Medulla oblongata (tissue), 1 donor: Measurements from ENCODE around the gene ADARB1.
A peak's percentile ranks its signal among the peaks of the same experiment; 100 is the strongest.

ENCODE experiments used
- DNase-seq: peaks from one replicate; pipeline ENCODE4 v3.0.0-alpha.2; 2015; ENCODE audit errors: extremely low spot score

The ADARB1 gene

DNA sequence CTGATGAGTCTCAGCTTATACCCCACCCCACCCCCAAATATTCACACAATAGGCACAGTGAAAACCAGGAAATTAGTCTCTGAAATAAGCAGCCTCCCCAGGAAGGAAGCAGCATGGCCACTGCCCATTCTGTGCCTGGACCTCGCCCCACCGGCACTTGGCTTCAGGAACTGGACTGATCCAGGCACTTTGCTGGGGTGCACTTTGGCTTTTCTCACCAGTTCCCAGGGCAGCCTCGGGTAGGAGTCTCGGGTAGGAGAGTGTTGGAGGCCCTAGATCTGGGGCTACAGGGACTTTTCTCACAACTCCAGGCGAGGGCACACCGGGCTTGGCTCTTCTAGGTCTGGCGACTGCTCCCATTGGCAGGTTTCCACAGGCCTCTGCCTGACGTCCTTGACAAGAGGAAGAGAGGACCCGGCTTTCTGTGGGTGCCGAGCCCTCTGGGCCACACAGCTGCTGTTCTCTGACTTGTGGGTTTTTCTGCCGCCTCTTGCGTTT lies 18.7 kb downstream of the ADARB1 start:
- DNase-seq: no peak

DNA sequence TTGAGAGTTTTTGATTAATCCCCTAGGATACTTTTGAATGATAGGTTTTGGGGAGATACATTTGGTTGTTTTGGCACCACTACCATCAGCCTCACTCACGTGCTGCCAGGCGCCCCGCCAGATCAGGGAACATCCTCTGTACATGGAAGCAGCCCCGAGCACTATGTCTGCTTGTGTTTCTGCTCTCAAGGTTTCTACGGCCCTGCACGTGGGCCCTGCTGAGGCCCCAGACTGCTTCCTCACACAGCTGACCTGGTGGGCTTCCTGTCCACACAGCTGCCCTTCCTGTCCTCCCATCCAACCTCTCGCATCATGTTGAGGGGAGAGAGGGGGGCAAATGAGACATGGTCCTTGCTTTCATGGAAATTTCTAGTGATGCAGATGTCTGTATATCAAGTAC lies 20.0 kb downstream of the ADARB1 start:
- no peak for DNase-seq

DNA sequence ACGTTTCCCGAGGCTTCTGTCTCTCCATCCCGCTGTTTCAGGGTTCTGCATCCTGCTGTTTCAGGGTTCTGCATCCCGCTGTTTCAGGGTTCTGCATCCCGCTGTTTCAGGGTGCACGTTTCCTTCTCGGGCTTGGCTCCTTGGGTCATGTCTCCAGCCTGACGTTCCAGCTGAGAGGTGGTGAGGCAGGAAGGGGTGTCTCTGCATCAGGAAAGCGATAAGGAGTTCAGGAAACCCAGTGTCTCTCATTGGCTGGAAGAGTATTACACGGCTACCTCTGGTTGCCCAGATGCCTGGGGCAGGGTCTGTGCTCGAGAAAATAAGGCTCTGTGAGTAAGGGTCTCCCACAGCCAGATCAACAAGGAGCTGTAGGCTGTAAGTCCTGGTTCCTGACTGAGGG lies 21.1 kb downstream of the ADARB1 start:
- DNase-seq: no peak

DNA sequence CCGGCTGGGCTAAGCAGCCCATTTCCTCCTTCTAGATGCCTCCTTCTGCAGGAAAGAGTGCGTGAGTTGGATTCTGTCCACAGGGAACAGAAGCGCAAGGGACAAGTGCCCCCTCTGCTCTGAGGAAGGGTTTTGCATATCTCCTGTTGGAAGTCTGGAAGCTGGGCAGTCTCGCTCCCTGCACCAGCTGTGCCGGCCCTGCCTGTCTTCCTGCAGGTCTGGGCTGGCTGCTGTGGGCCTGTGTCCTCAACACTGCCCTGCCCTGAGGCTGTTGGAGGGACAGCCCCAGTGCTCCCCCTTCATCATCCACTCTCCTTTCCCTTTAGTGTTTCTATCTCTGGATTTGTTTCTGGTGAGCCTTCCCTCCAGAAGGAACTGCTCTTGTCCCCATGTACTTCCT lies 21.8 kb downstream of the ADARB1 start:
- DNase-seq: no peak

DNA sequence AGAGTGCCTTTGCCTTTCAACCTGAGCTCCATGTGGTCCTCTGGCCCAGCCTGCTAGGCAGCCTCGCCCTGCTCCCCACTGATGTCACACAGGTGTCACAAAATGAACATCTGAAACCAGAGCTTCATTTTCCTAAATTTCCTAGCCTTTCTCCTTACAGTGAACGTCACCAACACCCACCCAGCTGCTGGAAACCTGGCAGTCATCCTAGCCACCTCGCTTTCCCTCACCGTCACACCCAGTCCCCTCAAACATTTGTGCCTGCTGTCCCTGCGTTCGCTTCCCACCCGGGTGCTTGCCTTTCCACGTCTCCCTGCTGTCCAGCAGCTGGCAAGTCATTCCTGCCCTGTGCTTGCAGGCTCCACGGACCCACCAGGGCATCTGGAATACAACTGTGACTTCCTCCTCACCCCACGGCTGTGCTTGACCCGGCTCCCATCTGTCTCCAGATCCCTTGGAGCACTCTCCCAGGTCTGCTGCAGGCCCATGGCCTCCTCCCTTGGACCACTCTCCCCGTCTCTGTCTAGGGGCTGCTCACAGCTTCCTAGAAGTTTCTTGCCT lies 23.5 kb downstream of the ADARB1 start:
- DNase-seq: no peak

DNA sequence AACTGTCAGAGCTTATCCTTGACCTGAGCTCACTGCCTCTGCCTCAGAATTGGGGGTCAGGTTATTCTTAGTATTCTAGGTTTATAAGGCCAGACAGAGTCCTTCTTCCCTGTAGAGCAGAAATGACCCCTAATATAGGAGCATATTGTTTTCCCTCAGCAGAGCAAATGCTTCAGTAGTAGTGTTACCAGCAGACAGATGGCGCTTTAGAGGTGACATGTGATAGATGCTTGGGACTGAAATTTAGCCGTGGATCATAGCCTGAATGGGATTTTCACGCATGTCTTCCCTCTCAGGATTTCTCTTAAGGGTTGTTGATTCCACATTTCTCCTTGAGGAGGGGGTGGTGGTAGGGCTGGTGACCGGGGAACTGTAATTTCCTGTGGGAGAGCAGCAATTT lies 24.5 kb downstream of the ADARB1 start:
- DNase-seq: no peak

DNA sequence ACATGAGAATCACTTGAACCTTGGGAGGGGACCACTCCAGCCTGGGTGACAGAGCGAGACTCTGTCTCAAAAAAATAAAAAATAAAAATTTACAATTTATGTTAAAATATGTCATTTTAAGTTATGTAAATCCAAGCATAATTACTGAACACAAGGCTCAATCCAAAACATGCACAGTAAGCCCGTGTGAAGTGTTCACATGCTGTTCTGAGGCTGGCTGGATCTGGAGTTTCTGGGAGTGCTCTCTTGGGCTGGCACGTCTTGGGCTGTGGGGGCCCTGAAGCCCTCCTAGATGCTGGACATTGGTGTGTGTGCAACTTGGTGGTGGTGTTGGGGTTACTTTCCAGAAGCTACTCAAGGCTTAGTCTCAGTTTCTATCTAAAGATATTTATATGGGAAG lies 25.2 kb downstream of the ADARB1 start:
- DNase-seq: no peak

DNA sequence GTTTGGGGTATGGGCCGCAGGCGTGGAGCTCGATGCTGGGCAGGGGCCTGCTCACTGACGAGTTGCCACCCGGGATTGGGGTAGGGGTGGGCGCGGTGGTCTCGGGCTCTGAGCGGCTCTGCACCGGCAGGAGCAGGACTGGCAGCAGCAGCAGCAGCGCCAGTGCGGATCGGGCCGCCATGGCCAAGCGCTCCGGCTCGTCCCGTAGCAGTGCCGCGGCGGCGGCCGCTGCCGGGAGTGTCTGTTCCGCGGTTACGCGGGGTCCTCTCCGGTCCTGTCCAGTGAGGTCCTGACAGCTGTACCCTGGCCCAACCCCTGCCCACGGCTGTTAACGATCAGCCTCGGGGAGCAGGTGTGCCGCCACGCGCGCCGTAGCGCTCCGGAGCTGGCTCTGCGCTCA lies 26.5 kb downstream of the ADARB1 start:
- no peak for DNase-seq

DNA sequence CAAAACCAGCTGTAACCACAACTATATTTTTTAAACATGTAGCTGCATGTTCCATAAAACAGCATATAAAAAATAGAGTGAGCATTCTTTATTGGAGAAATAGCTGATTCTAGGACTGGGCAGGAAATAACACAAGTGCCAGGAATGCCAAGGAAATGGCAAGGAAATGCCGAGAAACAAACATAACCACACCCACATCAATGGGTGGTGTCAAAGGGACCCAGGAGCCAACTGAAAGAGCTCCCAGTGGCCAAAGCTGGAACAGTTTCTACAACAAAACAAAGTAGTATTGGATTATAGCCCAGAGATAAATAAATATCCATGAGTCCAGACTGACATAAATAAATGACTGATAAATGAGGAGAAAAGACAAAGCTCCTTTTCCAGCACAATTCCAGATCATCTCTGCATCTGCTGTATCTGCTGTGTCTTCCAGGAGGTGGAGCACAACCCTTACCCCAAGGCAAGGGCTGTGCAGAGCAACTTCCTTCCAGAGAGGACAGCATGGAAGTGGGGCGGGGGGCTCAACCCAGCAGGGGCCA lies 28.1 kb downstream of the ADARB1 start:
- DNase-seq: no peak

DNA sequence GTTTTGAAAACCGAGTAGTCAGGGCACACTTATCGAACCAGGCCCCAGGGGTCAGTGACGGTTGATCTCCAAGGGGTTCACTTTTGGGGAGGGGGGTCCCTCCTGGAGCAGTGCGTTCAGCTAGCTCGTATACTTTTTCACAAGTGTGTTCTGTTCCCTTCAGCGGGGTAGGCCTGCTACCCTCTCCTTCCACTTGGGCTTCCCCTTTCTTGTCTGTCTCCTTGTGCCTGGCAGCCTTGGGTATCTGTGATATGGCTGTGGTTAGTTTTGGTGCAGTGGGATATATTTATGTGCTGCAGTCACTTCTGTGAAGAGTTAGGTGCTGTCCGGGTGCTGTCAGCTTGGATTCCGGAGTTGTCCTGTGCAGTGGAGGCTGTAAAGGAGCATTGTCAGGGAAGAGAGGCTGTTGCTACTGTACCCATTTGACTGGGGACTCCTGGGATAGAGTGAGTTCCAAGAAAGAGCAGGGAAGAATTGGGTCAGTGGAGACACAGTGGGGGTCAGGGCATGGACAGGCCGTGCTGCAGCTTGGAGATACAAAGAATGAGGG lies 29.7 kb downstream of the ADARB1 start:
- no peak for DNase-seq

DNA sequence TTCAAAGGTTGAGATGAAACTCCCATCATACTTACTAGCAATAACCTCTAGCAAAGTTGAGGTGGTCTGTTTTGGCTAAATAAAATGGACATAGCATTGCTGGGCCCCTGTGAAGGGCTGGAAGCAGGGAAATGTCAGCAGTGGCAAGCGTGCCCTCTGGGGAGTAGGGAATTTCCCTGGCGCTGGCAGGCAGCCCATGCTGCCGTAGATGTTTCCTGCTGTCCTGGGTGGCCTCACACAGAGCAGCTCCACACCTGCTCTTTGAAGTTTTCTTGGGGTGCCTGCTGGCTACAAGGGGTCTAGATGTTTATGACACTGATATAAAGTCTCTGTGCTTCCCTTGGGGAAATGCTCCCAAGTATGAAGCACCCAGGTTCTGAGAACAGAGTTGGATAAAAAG lies 30.2 kb downstream of the ADARB1 start:
- DNase-seq: no peak

DNA sequence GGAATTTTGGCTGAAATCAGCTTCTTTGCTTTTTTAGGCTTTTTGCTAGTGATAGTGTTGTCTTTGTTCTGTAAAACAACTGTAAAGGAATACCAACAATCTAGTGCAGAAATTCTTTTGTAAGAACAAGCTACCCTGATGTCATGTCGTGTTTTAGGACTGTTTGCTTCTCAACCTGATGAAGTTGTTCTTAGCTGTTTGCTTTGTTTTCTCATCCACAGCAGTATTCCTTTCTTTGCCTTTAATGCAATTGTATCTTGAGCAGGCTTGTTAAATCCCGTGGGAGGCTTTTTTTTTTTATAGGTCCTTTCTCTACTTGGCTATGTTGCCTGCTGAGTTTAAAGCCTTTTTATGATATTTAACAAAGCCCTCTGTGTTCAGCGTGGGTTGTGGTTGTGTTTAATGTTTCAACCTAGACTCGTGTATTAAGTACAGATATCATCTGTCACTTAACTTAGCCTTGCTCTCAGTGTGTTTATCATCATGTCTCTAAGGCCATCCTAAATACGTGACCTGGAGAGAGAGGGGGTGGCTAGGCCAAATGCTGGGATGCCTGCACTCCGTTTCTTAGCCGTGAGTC lies 31.6 kb downstream of the ADARB1 start:
- DNase-seq: no peak

DNA sequence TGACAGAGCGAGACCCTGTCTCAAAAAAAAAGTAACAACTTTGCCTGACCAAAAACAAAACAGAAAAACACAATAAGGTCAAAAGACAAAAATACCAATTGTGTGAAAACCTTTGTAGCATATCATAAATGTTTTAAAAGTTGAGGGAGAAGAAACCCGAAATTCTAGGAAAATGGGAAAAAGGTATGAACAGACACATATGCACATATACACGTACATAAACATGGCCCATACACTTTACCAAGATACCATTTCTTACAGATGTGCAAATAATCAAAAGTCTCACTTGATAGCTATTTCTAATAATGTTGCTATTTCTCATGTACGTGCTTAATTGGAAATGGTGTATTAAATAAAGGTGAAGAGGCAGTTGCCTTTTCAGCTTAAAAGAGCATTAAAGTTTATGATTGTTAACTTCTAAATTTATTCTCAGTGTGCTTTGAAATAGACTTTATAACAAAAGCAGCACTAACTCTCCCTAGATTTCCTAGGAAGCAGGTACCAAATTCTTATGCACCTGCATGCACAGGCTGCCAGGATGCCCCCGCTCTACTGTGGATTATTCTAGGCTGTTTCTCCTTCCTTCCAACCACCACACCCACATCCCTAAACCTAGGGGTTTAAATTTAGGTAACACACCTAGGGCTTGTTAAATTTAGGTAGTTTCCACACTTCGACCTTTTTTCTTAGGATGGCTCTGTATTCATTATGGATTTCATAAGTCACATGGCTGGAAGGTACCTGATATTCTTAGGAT lies 33.8 kb downstream of the ADARB1 start:
- DNase-seq: no peak

DNA sequence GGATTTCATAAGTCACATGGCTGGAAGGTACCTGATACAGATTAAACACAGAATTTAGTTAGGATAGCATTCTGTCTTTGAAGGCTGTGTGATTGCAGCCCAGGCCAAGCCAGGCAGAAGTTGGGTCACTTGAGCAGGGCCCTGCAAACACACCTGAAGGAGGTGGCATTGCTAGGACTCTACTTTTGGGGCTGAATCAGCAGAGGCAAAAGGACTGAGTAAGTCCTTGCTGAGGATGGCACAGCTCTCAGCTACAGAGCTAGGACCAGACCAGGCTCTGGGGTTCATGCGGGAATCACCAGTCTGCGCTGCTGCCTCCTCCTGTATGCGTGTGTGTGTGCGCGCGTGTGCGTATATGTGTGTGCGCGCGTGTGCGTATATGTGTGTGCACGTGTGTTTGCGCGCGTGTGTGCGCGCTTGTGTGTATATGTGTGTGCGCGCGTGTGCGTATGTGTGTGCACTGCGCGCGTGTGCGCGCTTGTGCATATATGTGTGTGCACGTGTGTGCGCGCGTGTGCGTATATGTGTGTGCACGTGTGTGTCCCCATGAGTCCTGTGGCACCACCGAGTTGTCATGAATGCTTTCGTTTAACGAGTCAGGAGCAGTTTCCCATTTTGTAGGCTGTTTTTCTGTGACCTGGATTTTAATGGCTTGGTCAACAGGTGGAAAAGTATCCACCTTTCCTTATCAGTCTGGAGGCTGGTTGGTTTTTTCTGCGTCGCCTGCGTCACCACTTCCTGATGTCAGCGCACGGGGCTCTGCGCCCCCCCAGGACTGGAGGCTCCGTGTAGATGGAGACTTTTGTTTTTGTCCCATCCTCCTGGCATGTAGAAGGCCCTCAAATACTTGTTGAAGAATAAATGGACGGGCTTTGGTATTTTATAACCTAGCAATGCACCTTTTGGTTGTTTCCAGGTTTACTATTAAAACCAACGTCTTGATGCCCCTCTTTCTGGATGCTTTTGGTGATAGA lies 34.7 kb downstream of the ADARB1 start:
- no peak for DNase-seq

DNA sequence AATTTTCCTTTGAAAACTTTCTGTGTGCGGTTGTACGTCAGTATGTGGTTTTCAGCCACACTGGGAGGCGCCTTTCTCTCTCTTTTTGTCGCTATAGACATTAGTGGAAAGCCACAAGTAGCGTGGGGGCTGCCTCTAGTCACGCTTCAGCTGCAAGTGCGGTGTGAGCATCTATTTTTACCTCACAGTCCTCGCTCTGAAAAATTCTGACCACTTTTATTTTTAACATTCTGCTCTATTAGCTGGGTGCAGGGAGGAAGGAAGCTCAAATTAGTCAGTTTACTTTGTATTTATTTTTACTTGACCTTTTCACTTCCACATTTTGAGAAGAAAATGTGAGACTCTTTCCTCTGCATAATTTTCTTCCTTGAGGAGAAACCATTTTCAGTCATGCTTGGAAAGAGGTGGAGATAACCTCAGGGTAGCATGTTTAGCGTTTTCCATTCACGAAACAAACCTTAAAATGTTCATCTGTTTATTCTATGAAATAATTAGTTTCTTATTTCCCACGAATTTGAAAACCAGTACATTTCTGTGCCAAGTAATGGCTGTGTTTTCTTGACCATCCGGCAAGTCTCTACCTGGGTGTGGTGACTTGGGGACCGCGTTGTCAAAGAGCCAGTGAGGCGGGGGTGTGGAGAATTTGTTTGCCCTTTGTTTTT lies 35.6 kb downstream of the ADARB1 start:
- peak; percentile 16 for DNase-seq

DNA sequence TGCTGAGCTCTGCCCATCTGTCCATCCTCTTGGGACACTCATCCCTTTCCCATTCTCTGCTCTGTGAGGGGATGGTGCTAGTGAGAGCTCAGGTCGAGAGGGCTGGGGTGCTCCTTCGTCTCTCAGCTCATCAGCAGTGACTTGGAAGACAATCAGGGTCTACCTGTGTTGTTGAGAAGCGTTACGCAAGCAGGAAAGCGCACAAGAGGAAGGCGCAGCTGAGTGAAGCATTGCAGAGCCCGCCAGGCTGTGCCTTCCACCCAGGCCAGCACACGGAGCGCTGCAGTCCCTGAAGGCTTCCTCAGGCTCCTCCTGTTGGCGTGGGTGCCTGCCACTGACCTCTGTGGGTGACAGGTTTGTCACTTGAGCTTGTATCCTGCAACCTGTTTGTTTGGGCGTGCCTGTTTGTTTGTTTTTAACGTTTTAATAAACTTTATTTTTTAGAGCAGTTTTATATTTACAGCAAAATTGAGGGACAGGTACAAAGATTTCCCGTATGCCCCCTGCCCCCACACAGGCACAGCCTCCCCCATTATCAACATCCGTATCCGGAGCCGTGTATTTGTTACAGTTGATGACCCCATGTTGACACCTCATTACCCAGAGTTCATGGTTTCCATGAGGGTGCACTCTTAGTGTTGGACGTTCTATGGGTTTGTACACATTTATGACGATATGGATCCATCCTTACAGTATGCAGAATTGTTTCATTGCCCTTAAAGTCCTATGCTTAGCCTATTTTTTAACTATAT lies 36.7 kb downstream of the ADARB1 start:
- DNase-seq: no peak

DNA sequence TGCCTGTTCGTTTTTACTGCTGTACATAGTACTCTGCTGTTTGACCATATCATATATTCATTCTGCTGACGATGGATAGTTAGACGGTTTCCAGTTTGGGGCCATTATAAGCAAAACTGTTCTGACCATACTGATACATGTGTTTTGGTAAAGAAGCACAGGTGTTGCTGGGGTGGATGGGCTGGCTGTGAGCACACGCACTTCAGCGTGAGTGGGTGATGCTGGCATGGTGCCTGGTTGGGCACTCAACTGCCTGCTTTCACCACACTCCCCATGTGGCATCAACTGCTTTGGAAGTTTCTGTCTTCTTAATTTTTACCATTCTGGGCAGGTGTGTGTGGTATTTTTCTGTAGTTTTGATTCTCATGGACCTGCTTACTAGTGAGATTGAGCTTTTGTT lies 37.3 kb downstream of the ADARB1 start:
- no peak for DNase-seq

DNA sequence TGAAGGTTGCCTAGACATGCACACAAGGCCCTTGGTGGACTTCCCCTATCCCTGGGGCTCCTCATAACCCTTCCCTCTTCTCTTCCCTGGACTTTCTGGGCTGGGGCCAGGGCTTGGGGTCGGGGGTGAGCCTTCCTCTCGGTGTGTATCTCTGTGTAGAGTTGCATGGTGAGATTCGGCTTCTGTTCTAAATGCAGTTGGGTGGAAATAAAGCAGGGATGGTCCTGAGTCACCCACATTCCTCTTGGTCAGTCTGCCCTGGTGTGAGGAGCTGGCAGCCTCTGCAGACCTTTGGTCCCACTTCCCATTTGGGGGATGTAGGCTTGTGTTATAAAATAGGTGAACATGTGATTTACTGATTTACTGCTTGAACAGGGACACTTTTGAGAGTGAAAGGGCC lies 38.0 kb downstream of the ADARB1 start:
- DNase-seq: no peak

DNA sequence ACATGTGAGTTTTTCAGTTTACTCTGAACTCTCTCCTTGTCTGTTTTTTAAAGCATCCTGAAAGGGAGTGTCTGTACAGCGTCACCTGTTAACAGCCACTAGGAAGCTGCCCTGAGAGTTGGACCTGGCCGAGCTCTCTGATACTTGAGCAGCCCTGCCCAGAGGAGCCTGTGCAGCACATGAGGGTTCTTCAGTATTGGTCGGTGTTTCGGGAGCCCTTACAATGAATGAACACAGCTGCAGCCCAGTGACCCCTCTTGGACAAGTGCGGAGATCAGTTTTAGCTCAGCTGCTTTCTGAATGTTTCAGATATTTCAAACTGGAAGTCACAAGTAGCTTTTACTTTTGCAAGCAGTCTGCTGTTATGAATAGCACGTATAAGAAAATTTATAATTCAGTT lies 39.2 kb downstream of the ADARB1 start:
- DNase-seq: no peak

DNA sequence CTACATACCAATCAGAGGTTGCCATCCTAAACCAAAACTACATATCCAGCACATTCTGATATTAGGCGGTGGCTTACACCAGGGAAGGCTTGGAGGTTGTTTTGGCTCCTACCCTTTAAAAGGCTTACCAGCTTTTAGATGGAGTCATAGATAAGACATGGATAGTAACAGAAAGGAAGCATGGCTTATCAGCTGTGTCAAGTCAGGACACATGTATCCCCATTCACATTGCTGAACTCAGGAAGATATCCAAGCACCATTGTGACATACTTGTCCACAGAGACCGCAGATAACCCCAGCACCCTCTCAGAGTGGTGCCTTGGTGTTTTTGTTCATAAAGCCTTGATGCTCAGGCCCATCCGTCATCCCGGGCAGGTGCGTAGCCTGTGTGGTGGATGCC lies 39.7 kb downstream of the ADARB1 start:
- DNase-seq: no peak
